Duodenal mucosa (tissue), 2 donors: Measurements from ENCODE around the gene PRKAR1B.
"Not testable (repeated sequence)": the region's sequence is repeated elsewhere in the genome, so short reads cannot be mapped to it uniquely, and the experiment has no call there.

Experiments
- H3K27ac ChIP-seq: one replicate; pipeline ENCODE4 v1.7.0; 2013; ENCODE audit warnings: low read depth, low read length
- H3K27me3 ChIP-seq, 2 donors: one replicate each; pipeline ENCODE4 v1.7.0; 2013; ENCODE audit warnings: low read length in 2 of 2, control low read depth in 1 of 2; ENCODE audit not compliant: insufficient read depth in 2 of 2, control insufficient read depth in 1 of 2
- H3K36me3 ChIP-seq, 2 donors: one replicate each; pipeline ENCODE4 v1.7.0; 2013; ENCODE audit warnings: low read length in 2 of 2, control low read depth in 1 of 2; ENCODE audit not compliant: insufficient read depth in 2 of 2, control insufficient read depth in 1 of 2
- H3K4me1 ChIP-seq, 2 donors: one replicate each; pipeline ENCODE4 v1.7.0; 2013; ENCODE audit warnings: low read length in 2 of 2, control low read depth in 1 of 2; ENCODE audit not compliant: insufficient read depth in 2 of 2, control insufficient read depth in 1 of 2
- H3K4me3 ChIP-seq, 2 donors: one replicate each; pipeline ENCODE4 v1.7.0; 2013; ENCODE audit warnings: low read length in 2 of 2, low read depth in 1 of 2
- H3K9ac ChIP-seq, 2 donors: one replicate each; pipeline ENCODE4 v1.7.0; 2013; ENCODE audit warnings: low read length in 2 of 2, low read depth in 1 of 2
- H3K9me3 ChIP-seq, 2 donors: one replicate each; pipeline ENCODE4 v1.7.0; 2013; ENCODE audit warnings: low read length in 2 of 2, control low read depth in 1 of 2; ENCODE audit not compliant: control insufficient read depth in 1 of 2

The PRKAR1B gene

GRCh38 chr7:759569-759968 is 32.5 kb upstream of the PRKAR1B start:
- Histone ChIP-seq H3K27me3 (no peaks in the 10 kb centered on the region), H3K4me3 (no peak overlapping the region), H3K9me3 (no peaks in the 10 kb centered on the region), H3K9ac (no peak overlapping the region), H3K36me3 (peaks cover 31 to 80% of the 10 kb centered on the region in 2 donors), H3K4me1 (no peaks in the 10 kb centered on the region), H3K27ac (no peak overlapping the region)

- Histone ChIP-seq H3K4me1 (no peaks in the 10 kb centered on the region), H3K9me3 (no peaks in the 10 kb centered on the region), H3K36me3 (peaks cover 23 to 70% of the 10 kb centered on the region in 2 donors), H3K9ac (no peak overlapping the region), H3K27ac (no peak overlapping the region), H3K4me3 (no peak overlapping the region), H3K27me3 (no peaks in the 10 kb centered on the region)
Observed at GRCh38 chr7:757741-758163, 30.7 kb upstream of the PRKAR1B start.

GRCh38 chr7:756928-757560 is 30.0 kb upstream of the PRKAR1B start:
- Histone ChIP-seq H3K9me3 (no peaks in the 10 kb centered on the region), H3K4me3 (no peak overlapping the region), H3K36me3 (peaks cover 26 to 70% of the 10 kb centered on the region in 2 donors), H3K27me3 (no peaks in the 10 kb centered on the region), H3K9ac (no peak overlapping the region), H3K4me1 (no peaks in the 10 kb centered on the region), H3K27ac (no peak overlapping the region)

- Histone ChIP-seq H3K36me3 (peaks cover 25 to 66% of the 10 kb centered on the region in 2 donors), H3K9me3 (no peaks in the 10 kb centered on the region), H3K4me1 (no peaks in the 10 kb centered on the region), H3K27ac (no peak overlapping the region), H3K27me3 (no peaks in the 10 kb centered on the region), H3K4me3 (no peak overlapping the region), H3K9ac (no peak overlapping the region)
Observed at GRCh38 chr7:756231-756927, 29.3 kb upstream of the PRKAR1B start.

GRCh38 chr7:755413-755805 is 28.3 kb upstream of the PRKAR1B start:
- Histone ChIP-seq H3K9ac (no peak overlapping the region), H3K4me3 (no peak overlapping the region), H3K27ac (no peak overlapping the region), H3K27me3 (no peaks in the 10 kb centered on the region), H3K9me3 (no peaks in the 10 kb centered on the region), H3K4me1 (no peaks in the 10 kb centered on the region), H3K36me3 (peaks cover 26 to 57% of the 10 kb centered on the region in 2 donors)

- H3K36me3 ChIP-seq: peaks cover 31 to 60% of the 10 kb centered on the region in 2 donors
- no peaks in the 10 kb centered on the region for H3K27me3 ChIP-seq
- H3K9ac ChIP-seq: no peak overlapping the region
- no peak overlapping the region for H3K27ac ChIP-seq
- no peaks in the 10 kb centered on the region for H3K9me3 ChIP-seq
- H3K4me1 ChIP-seq: no peaks in the 10 kb centered on the region
- H3K4me3 ChIP-seq: no peak overlapping the region
Observed at GRCh38 chr7:754531-755412, 27.7 kb upstream of the PRKAR1B start.

GRCh38 chr7:753190-753589 is 26.1 kb upstream of the PRKAR1B start:
- Histone ChIP-seq H3K27ac (no peak overlapping the region), H3K36me3 (peaks cover 29 to 64% of the 10 kb centered on the region in 2 donors), H3K9ac (no peak overlapping the region), H3K4me3 (no peak overlapping the region), H3K9me3 (no peaks in the 10 kb centered on the region), H3K27me3 (no peaks in the 10 kb centered on the region), H3K4me1 (no peaks in the 10 kb centered on the region)

- not testable (repeated sequence) for H3K4me3 ChIP-seq, H3K27me3 ChIP-seq, H3K4me1 ChIP-seq, H3K9me3 ChIP-seq, H3K27ac ChIP-seq, H3K9ac ChIP-seq
- H3K36me3 ChIP-seq: peaks cover 25 to 54% of the 10 kb centered on the region in 2 donors
Observed at GRCh38 chr7:752256-752655, 25.2 kb upstream of the PRKAR1B start.

- Histone ChIP-seq H3K27ac (no peak overlapping the region), H3K9me3 (no peaks in the 10 kb centered on the region), H3K4me3 (no peak overlapping the region), H3K4me1 (no peaks in the 10 kb centered on the region), H3K27me3 (no peaks in the 10 kb centered on the region), H3K36me3 (peaks cover 23 to 54% of the 10 kb centered on the region in 2 donors), H3K9ac (no peak overlapping the region)
Observed at GRCh38 chr7:751826-752225, 24.7 kb upstream of the PRKAR1B start.
